GM18505 (cell line): Measurements from ENCODE around the gene MAD1L1.

ENCODE experiments used
- ATAC-seq: cut with Tn5 transposase; IDR thresholded peaks from one replicate; pipeline ENCODE4 v1.9.1; 2021; ENCODE audit not compliant: unreplicated experiment
- POLR2A ChIP-seq: IDR thresholded peaks from 4 replicates; pipeline ENCODE4 v1.6.1; 2011; ENCODE audit warnings: borderline replicate concordance; ENCODE audit not compliant: insufficient read depth, insufficient read length; ENCODE audit errors: extremely low read depth

Gene MAD1L1

DNA sequence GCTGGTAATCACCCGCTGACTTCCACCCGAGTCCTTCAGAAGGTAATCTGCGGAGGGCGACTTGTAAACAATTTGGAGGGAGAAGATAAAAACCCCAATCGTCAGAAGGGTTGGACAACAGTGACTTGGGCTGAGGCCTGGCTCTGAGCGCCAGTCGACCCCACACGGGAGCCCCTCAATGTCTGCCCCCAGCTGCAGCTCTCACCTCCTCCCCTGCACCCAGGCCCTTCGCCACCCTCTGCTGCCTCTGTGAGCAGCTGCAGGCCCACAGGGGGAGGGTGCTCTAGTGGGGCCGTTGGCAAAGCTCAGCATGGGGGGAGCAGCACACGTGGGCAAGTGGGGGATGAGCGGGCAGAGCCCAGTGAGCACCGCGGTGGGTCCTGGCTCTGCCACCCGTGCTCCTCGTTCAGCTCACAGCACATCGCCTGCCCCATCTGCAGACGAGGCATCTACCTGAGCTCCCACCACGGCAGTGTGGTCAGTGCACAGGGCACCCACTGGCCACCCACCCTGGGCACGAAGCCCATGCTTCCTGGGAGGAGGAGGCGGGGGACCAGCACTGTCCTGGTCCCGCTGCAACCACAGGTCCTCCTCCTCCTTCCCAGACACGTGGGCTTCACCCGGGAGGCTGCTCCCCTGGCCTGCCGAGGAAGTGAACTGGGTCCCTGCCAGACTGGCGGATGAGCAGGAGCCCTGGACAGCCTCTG lies 282.1 kb downstream of the MAD1L1 start:
- TF ChIP-seq POLR2A, result no peak
- no peak for ATAC-seq

DNA sequence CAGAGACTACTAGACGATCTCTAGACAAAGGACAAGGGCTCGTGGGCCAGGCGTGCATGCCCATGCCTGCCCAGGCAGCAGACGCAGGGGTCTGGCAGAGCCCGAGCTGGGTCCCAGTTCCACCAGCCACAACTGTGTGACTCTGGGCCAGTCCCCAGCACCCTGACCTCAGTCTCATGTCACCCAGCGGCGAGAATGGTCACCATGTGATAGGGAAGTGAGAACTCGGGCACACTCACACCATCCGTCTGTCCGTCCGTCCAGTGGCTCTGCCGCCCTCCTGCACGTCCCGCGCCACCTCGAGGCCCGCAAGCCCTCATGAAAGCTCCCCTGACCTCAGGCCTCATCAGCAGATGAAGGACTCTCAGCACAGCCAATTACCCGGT lies 282.7 kb downstream of the MAD1L1 start:
- TF ChIP-seq POLR2A, result no peak
- ATAC-seq, result no peak

DNA sequence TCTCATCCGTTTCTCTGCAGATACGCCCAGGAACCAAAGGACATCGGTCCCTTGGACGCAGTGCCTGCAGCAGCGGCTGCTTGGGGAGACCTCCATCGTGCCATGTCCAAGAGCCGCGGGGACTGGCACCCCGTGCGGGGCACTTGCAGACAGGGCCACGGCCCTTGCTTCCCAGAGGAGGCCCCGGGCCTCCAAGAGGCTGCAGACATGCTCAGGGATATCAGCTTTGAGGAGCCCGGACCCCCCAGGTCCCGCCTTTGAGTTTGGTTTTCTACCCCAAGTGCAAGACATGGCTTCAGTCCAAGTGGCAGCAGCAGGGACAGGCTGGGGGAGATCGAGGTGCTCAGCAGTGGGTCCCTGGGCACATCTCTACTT lies 283.1 kb downstream of the MAD1L1 start:
- ATAC-seq, result no peak
- no peak for TF ChIP-seq POLR2A

DNA sequence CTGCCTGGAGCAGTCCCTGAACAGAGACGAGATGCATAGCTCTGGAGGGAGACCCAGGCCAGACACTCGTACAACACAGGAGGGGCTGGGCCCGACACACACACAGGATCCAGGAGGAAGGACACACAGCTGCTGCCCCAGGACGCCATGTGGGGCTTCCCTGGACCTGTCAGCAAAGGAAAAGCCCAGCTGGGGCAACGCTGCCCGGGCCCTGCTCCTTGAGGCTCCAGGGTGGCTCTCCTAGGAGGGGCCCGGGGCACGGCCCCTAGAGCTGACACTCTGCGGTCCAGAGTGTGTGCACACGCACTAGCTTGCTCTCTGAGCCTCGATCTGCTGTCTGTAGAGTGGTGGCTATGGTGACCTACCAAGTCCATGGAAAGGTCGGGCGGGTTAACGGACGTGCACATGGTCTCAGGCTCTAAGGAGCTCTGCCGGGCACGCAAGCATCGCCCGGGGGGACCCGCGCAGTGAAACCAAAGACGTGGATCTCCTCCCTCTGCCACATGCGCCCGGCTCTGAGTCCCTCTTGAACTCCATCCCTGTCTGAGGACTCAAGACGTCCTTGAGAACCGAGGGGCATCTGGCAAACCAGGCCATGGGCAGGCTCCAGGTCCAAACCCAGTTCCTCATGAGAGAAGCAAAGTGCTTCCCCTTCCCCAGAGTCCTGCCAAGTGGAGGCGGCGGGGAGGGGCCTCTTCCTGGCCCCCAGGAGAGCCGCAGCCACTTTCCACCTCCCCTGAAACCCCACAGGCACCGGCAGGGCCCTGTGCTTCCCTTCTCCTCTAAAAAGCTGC lies 283.7 kb downstream of the MAD1L1 start:
- no peak for TF ChIP-seq POLR2A

DNA sequence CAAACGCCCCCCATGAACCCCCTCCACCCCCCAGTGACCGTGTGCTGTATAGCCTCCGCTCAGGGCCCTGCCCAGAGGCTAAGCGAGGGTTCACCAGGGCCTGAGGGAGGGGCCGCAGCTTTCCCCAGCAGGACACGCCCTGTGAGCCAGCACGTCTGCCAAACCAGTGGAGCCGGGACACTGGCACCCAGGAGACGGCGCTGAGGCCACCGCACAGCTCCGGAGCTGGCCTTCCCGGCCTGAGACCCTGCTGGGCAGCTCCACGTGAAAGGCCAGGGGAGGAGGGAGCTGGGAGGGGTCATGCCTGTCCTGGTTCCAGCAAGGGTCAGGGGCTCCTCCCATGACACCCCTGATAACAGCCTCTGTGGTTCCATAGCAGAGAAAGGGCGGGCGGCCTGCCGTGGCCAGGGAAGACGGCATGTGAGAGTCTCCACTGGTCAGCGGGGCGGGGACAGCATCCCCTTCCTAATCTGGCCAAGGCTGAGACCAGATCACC lies 284.4 kb downstream of the MAD1L1 start:
- no peak for ATAC-seq
- TF ChIP-seq POLR2A, result no peak

More for the DNA sequence above, 283.7 kb downstream of the MAD1L1 start:
- no peak for ATAC-seq

DNA sequence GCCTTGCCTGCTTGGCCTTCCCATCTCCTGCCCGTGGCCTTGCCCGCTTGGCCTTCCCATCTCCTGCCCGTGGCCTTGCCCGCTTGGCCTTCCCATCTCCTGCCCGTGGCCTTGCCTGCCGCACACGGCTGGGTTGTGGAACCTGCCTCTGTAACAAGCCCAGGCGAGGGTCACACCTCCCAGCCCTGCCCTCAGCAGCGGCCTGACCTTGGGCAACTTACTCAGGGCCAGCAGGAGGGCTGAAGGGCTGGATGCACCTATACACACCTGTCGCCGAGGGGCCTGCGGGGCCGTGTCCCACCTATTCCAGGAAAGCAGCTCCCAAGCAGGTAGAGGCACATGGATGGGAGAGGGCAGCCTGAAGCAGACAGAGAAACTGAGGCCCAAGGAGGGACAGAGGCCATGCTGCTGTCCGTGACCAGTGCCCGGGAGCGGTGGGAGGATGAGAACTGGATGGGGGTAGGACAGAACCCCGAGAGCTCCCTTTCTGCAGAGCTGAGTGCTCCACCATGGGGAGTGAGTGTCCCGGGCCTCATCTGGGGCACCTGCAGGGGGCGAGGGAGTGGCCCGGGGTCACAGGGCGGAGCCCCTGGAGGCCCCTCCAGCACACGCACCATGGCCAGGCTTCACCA lies 285.0 kb downstream of the MAD1L1 start:
- TF ChIP-seq POLR2A, result no peak
- no peak for ATAC-seq

DNA sequence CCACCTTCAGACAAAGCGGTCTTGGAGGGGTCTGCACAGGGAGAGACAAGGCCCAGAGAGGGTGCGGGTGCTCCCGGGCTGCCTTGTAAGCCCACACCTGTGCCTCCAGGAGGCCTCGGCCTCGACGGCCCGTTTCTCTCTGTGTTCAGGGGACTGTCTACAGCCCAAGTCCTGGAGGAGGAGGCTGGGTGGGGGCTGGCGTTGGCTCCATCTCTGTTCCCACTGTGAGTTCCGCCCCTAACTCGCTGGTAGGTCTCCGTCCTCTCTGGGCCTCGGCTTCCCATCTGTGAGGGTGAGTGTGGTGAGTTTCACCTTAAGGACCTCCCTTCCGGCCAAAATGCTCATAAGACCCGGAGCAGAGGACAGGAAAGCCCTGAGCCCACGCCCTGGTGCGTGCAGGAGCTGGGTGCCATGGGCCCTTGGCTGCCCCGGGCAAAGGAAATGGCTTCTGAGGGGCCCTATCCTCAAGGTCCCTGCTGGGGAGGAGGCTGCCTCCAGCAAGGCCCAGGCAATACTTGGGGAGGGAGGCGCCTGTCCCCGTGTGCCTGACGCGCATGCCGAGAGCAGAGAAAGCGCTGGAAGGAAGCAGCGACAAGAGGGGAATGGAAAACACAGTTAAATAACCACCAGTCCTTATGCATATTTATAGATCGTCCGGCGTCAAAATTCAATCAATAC lies 285.8 kb downstream of the MAD1L1 start:
- no peak for TF ChIP-seq POLR2A
- ATAC-seq, result no peak

DNA sequence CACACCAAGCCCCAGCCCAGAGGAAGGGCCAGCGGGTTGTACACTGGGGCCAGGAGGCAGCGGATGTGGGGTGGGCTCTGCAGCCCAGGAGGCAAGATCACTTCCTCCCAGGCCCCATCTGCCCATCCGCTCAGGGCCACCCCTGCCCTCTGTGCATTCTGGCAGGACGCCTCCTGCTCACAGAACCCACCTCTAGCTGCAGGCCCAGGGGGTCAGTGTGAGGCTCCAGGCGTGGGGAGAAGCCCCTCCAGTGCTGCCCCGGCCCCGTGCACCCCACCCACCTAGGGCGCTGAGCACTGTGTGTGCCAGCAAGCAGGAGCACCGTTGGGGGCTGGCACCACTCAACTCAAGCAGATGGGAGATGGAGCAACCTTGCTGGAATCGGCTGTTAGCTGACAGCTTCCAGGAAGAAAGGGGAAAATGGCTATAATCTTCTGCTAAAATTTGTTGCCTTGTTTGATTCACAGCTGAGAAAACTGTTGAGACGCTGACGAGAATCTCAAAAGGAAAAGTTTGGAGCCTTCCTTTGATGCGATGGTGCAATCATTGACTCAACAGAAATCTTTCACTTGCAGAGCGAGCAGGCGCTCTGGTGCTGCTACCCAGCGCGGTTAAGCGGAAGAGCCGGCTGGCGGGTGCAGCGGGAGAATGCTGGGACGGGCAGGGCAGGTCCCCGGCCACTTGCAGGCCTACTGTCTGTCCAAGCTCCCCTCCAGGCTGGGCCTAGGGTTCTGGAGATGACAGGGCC lies 286.5 kb downstream of the MAD1L1 start:
- TF ChIP-seq POLR2A, result no peak
- ATAC-seq, result no peak

DNA sequence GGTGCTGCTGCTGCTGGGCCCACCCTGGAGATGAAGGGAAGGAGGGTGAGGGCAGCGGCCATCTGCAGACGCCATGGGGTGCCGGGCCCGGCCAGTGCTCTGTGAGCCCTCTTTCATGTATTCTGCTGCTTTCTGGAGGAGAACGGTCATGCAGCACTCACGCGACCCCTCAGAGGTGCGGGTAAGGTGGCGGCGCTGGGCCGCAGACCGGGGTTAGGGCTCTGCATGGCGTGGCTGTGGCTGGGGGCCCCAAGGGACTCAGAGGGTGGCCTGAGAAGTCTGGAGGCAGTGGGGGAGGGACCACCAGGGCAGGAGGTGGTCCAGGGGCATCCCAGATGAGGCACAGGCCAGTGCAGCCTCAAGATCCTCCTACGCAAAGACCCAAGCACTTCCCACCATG lies 287.2 kb downstream of the MAD1L1 start:
- TF ChIP-seq POLR2A, result no peak
- ATAC-seq, result no peak

DNA sequence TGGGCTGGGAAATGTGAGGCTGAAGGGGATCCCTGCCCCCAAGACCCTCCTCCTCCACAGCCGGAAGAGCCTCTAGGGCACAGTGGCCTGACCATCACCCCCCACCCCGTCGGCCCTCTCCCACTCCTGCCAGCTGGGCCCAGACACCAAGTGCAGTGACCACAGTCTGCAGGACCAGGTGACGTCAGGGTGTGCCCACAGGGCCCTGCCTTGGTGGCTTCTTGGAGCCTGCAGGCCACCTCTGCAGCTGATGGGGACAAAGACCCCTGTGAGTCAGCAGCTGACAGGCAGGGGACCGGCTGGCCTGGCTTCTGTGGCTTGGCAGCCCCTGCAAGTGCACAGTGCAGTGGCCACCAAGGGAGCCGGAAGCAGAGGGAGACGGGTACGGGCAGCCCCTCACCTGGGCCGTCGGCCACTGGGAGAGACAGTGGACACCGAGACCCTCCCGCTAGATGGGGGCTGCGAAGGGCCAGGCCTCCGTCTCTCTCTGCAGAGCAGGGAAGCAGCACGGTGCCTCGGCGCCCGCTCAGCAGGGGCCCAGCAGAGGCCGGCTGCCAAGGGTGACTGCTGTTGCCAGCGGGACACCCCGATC lies 288.0 kb downstream of the MAD1L1 start:
- TF ChIP-seq POLR2A, result no peak
- ATAC-seq, result no peak

DNA sequence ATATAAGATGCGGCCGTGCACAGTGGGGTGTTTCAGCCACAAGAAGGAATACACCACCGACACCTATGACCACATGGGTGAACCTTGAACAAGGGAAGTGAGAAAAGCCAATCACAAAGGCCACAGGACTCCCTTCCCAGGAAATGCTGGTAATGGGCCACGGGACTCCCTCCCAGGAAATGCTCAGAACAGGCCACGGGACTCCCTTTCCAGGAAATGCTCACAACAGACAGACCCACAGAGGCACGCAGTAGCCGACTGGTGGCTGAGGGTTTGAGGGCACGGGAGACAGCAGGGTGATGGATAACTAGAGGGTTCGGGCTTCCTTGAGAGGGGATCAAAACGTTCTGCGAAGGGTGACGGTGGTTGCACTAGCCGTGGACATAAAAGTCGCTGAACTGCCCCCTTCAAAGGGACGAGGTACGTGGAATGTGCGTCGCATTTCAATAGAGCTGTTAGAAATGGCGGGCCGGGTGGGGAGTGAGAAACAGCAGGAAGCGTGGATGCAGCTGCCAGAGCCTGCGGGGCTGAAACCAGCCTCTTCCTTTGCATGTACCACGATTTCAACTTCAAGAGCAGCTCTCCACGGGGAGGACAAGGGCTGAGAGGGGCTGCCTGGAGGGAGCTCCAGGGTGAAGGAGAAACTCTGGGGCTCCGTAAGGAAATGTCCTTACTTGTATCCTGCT lies 288.7 kb downstream of the MAD1L1 start:
- ATAC-seq, result no peak
- TF ChIP-seq POLR2A, result no peak

DNA sequence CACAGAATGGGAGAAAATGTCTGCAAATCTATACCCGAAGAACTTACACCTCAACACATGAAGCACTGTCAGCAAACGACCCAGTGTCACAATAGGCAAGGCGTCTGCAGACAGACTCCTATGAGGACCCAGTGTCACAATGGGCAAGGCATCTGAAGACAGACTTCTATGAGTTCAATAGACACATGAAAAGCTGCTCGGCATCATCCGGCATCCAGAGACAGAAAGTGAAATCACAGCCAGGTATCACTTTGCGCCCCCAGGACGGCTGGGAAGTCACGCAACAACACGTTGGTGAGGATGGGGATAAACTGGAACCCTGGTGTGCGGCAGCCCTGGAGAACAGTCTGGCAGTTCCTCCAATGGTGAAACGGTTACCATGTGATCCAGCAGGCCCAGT lies 289.4 kb downstream of the MAD1L1 start:
- ATAC-seq, result no peak
- no peak for TF ChIP-seq POLR2A

DNA sequence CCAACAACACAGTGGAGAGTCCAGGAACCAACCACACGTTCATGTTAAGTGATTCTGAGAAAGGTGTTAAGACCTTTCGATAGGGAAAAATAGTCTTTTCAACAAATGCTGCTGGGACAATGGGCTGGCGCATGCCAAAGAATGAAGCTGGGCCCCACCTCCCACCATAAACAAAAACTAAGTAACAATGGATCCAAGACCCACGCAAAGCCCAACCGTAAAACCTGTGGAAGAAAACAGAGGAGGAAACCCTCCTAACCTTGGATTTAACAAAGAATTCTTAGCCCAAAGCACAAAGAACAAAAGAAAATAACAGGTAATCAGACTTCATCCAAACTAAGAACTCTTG lies 289.8 kb downstream of the MAD1L1 start:
- ATAC-seq, result no peak
- no peak for TF ChIP-seq POLR2A
